SK-N-SH (cell line): Measurements from ENCODE around the gene HOMER2. TPM values are rescaled to one million over a fixed set of nuclear protein-coding genes. Genes with fewer than 3 reads are reported as not detected.

Experiments
- CTCF ChIA-PET: fragments of 300-600, 350-600 bp; formaldehyde crosslinking; extraction: SDS; loops from one replicate; lab custom pipeline; 2021; lab: Yijun Ruan, JAX
- POLR2A ChIA-PET: fragments of 350-600 bp; sonication (Branson Sonifier 250); formaldehyde crosslinking; extraction: SDS; loops from one replicate; lab custom pipeline; 2020; ENCODE audit warnings: antibody characterized with exemption, inconsistent platforms; lab: Yijun Ruan, JAX
- DNase-seq: peaks from one replicate; pipeline ENCODE4 v3.0.0; 2012
- H2AFZ ChIP-seq: fragments of 200-600 bp; sonication (generic); 2 replicates; pipeline ENCODE4 v1.8.1; 2016; ENCODE audit warnings: antibody characterized with exemption, mild to moderate bottlenecking, low read depth
- H3F3A ChIP-seq: fragments of 200-600 bp; sonication (generic); replicated peaks from 2 replicates; pipeline ENCODE3; 2016; ENCODE audit warnings: antibody characterized with exemption, mild to moderate bottlenecking; ENCODE audit not compliant: insufficient read depth
- H3K27ac ChIP-seq, 2 experiments: fragments of 200-500 bp in 1 of 2; fragments of 200-600 bp in 1 of 2; sonication (Bioruptor generic) in 1 of 2; sonication (generic), shearing (Covaris generic) in 1 of 2; 2 replicates each; pipeline versions ENCODE4 v1.5.1 to v1.6.1; 2014 to 2016; ENCODE audit warnings: low read depth in 2 of 2, inconsistent platforms in 1 of 2, low read length in 1 of 2, mild to moderate bottlenecking in 1 of 2, mixed read lengths in 1 of 2
- H3K27me3 ChIP-seq: fragments of 200-600 bp; sonication (generic), shearing (Covaris generic); 2 replicates; pipeline ENCODE4 v1.6.1; 2016; ENCODE audit warnings: mixed run types; ENCODE audit not compliant: insufficient read depth
- H3K36me3 ChIP-seq, 2 experiments: fragments of 200-500 bp in 1 of 2; fragments of 200-600 bp in 1 of 2; sonication (Bioruptor generic) in 1 of 2; sonication (generic) in 1 of 2; replicated peaks in 1 of 2; 2 replicates each; pipeline versions ENCODE3 to v1.5.1; 2014 to 2016; ENCODE audit warnings: low read length in 1 of 2, mild to moderate bottlenecking in 1 of 2; ENCODE audit not compliant: insufficient read depth in 2 of 2, control insufficient read depth in 1 of 2
- H3K4me1 ChIP-seq, 2 experiments: fragments of 200-500 bp in 1 of 2; fragments of 200-600 bp in 1 of 2; sonication (Bioruptor generic) in 1 of 2; sonication (generic), shearing (Covaris generic) in 1 of 2; 2 replicates each; pipeline versions ENCODE4 v1.5.1 to v1.6.1; 2014 to 2016; ENCODE audit warnings: low read depth in 1 of 2, low read length in 1 of 2, mixed run types in 1 of 2; ENCODE audit not compliant: insufficient read depth in 2 of 2, control insufficient read depth in 1 of 2
- H3K4me2 ChIP-seq: fragments of 200-600 bp; sonication (generic), shearing (Covaris generic); 2 replicates; pipeline ENCODE4 v1.6.1; 2017; ENCODE audit warnings: mixed run types
- H3K4me3 ChIP-seq, 2 experiments: fragments of 200-500 bp in 1 of 2; fragments of 200-600 bp in 1 of 2; sonication (Bioruptor generic) in 1 of 2; sonication (generic), shearing (Covaris generic) in 1 of 2; 2 replicates each; pipeline versions ENCODE4 v1.5.1 to v1.8.1; 2014 to 2016; ENCODE audit warnings: low read depth in 2 of 2, inconsistent platforms in 1 of 2, low read length in 1 of 2, mild to moderate bottlenecking in 1 of 2, mixed read lengths in 1 of 2, moderate library complexity in 1 of 2
- H3K79me2 ChIP-seq: fragments of 200-600 bp; sonication (generic); 2 replicates; pipeline ENCODE4 v1.8.1; 2017; ENCODE audit warnings: mild to moderate bottlenecking; ENCODE audit not compliant: insufficient read depth
- H3K9ac ChIP-seq: fragments of 200-600 bp; sonication (generic); 2 replicates; pipeline ENCODE4 v1.6.1; 2017; ENCODE audit warnings: mixed run types
- H3K9me2 ChIP-seq: fragments of 200-600 bp; sonication (generic); 2 replicates; pipeline ENCODE4 v1.6.1; 2017; ENCODE audit warnings: mixed run types
- H3K9me3 ChIP-seq: fragments of 200-600 bp; sonication (generic); 2 replicates; pipeline ENCODE4 v1.6.1; 2017; ENCODE audit warnings: mixed run types, mild to moderate bottlenecking, moderate library complexity
- H4K20me1 ChIP-seq: fragments of 200-600 bp; sonication (generic); 2 replicates; pipeline ENCODE4 v1.6.1; 2017; ENCODE audit warnings: mild to moderate bottlenecking, mixed run types; ENCODE audit not compliant: insufficient read depth
- CHD2 ChIP-seq: fragments of 150-350 bp; IDR thresholded peaks from 2 replicates; pipeline ENCODE4 v1.6.1; 2018; ENCODE audit warnings: low read length; ENCODE audit not compliant: partially characterized antibody
- CTCF ChIP-seq: fragments of 200-600 bp; sonication (generic); IDR thresholded peaks from 2 replicates; pipeline ENCODE4 v1.6.1; 2017; ENCODE audit warnings: antibody characterized with exemption, mild to moderate bottlenecking, moderate library complexity
- EP300 ChIP-seq, 2 experiments: IDR thresholded peaks; 2 replicates each; pipeline versions ENCODE4 v1.4.0 to v1.6.1; 2012; ENCODE audit warnings: borderline replicate concordance in 1 of 2, low read depth in 1 of 2, low read length in 1 of 2
- FOXJ3 ChIP-seq: sonication (generic); formaldehyde crosslinking; IDR thresholded peaks from 2 replicates; pipeline ENCODE4 v1.5.1; 2020; ENCODE audit warnings: mild to moderate bottlenecking, missing genetic modification reagents
- JUND ChIP-seq: IDR thresholded peaks from 2 replicates; pipeline ENCODE4 v1.4.0; 2012
- MEF2A ChIP-seq: IDR thresholded peaks from 2 replicates; pipeline ENCODE4 v1.4.0; 2012; ENCODE audit warnings: low read depth, borderline replicate concordance
- NFIC ChIP-seq: IDR thresholded peaks from 2 replicates; pipeline ENCODE4 v1.4.0; 2012; ENCODE audit warnings: borderline replicate concordance
- NRF1 ChIP-seq: IDR thresholded peaks from 2 replicates; pipeline ENCODE4 v1.6.1; 2012; ENCODE audit warnings: low read depth, mild to moderate bottlenecking, low read length
- RAD21 ChIP-seq: IDR thresholded peaks from 2 replicates; pipeline ENCODE4 v1.6.1; 2012; ENCODE audit warnings: mild to moderate bottlenecking, low read length
- REST ChIP-seq: IDR thresholded peaks from 2 replicates; pipeline ENCODE4 v1.6.1; 2012; ENCODE audit warnings: mild to moderate bottlenecking, low read depth, low read length, moderate library complexity
- USF2 ChIP-seq: fragments of 150-350 bp; IDR thresholded peaks from 2 replicates; pipeline ENCODE4 v1.6.1; 2017; ENCODE audit warnings: antibody characterized with exemption, low read length, low read depth, borderline replicate concordance
- WGBS: methylation state at CpG from one replicate; pipeline ENCODE4 v1.1.6; 2017; ENCODE audit warnings: low lambda C conversion rate; 5-methylcytosine and 5-hydroxymethylcytosine counted together
- polyA plus RNA-seq, 3 experiments: library from polyadenylated mRNA; depleted of rRNA; stranded (reverse); fragments of >200 nt; gene quantifications; 2 replicates each; pipeline ENCODE4 v1.2.3, GENCODE V29; 2012

The HOMER2 gene
- polyA plus RNA-seq, 1 of the 3 experiments (the other 2 are of a cell fraction): 7.3 TPM

DNA sequence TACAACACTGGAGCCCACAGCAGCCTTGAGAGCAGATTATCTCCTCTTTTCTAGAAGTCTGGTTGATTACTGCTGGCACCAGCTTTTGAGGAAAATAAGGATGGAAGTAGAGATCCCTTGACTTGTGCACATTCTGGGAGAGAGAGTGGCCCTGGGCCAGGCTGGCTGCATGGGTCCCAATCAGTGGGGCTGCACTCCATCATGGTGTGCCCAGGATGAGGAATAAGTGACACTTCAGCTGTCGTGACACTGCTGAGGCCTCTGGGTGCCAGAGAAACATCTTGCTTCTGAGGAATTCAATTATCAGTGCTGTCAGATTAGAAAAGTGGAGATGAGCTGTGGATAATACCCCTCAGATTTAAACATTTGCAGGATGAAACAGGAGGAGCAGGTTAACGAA lies 42.6 kb upstream of the HOMER2 start (continued):
- no peak for TF ChIP-seq MEF2A
- no peak for TF ChIP-seq REST
- TF ChIP-seq, all 33 proteins: peak for 0

DNA sequence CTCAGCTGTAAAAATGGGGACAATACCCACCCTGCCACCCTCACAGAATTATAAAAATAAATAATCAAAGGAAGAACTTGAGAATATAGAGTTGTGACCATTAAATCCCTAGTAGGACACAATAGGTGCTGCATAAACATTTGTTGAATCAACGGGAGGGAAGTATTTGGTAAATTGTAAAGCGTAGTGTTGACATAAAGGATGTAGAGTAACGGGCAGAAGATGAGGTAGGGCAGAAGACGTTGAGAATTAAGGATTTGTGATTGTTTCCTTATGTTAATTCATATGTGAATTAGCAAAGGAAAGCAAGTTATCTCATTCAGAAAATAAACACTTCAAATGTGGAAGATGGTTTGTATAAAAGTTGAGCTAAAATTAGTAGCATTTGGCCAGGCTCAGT lies 40.6 kb upstream of the HOMER2 start:
- no peak overlapping the region for H3K9ac ChIP-seq
- TF ChIP-seq JUND (no peak), CHD2 (no peak), EP300 (IDR thresholded peaks at IDR 0.05; ENCODE audit: borderline replicate concordance in 1 of 2, low read depth in 1 of 2, low read length in 1 of 2) (no peak), USF2 (no peak), RAD21 (no peak), CTCF (no peak), FOXJ3 (no peak), NRF1 (no peak), NFIC (no peak)
- POLR2A ChIA-PET: no interaction called here

More for the DNA sequence above, 40.6 kb upstream of the HOMER2 start:
- Histone ChIP-seq H2AFZ (no peak overlapping the region), H3K4me3 (no peak overlapping the region), H3K79me2 (peaks cover 9% of the 10 kb centered on the region), H3K9me3 (no peaks in the 10 kb centered on the region), H3K4me1 (peaks cover 0 to 2% of the 10 kb centered on the region in 2 experiments; a peak in 1 of 4 replicates), H3K4me2 (no peak overlapping the region), H4K20me1 (no peaks in the 10 kb centered on the region), H3K27ac (no peak overlapping the region), H3K9me2 (no peaks in the 10 kb centered on the region), H3F3A (peaks cover 10% of the 10 kb centered on the region), H3K36me3 (peaks cover 20 to 21% of the 10 kb centered on the region in 2 experiments), H3K27me3 (no peaks in the 10 kb centered on the region)
- CTCF ChIA-PET: interaction anchor here (1.5 to 2.0 kb wide), 2 partner anchors 18 to 142 kb away, joined by 4 read pairs; no protein-coding TSS in a partner anchor
- DNase-seq: no peak
- 87% methylated on average over 4 of the region's 4 CpGs for WGBS
